Endothelial cell of umbilical vein (primary cell): ENCODE data around the gene TRDMT1. TPM values are rescaled to one million over a fixed set of nuclear protein-coding genes. Genes with fewer than 3 reads are reported as not detected.

ENCODE experiments used
- BruUV-seq: library from RNA; stranded (reverse); fragments of 400-500 nt; replicated peaks from 2 replicates; lab custom pipeline; 2021; lab: Mats Ljungman, UMichigan
- CTCF ChIA-PET: fragments of 300-600, 350-600 bp; sonication (Branson Sonifier 250); formaldehyde crosslinking; loops from one replicate; lab custom pipeline; 2021; ENCODE audit warnings: antibody characterized with exemption, inconsistent platforms; lab: Charles Lee
- POLR2A ChIA-PET: fragments of 300-600, 350-600 bp; sonication (Branson Sonifier 250); formaldehyde crosslinking; loops from one replicate; lab custom pipeline; 2021; ENCODE audit warnings: antibody characterized with exemption, inconsistent platforms; lab: Charles Lee
- DNase-seq: peaks from one replicate; pipeline ENCODE4 v3.0.0-alpha.2; 2011; ENCODE audit warnings: low read depth, low spot score
- FAIRE-seq: peaks from 2 replicates; lab custom pipeline; 2011; peaks lifted over from hg19 to GRCh38; lab: Jason Lieb, UNC
- H2AFZ ChIP-seq: 2 replicates; pipeline ENCODE4 v1.6.0; 2012; ENCODE audit warnings: low read depth, low read length, control low read depth, inconsistent platforms
- H3K27ac ChIP-seq: 2 replicates; pipeline ENCODE4 v1.5.1; 2011; ENCODE audit warnings: low read depth, mild to moderate bottlenecking, control low read depth, low read length, moderate library complexity; ENCODE audit not compliant: insufficient read depth
- H3K27me3 ChIP-seq, 2 experiments: 2 replicates each; pipeline versions ENCODE4 v1.6.0 to v1.6.1; 2011; ENCODE audit warnings: low read length in 2 of 2, mixed read lengths in 1 of 2; ENCODE audit not compliant: control insufficient read depth in 2 of 2, insufficient read depth in 2 of 2
- H3K36me3 ChIP-seq, 2 experiments: 2 replicates in 1 of 2; 3 replicates in 1 of 2; pipeline ENCODE4 v1.5.1; 2011; ENCODE audit warnings: low read length in 2 of 2, mild to moderate bottlenecking in 1 of 2, moderate library complexity in 1 of 2; ENCODE audit not compliant: control insufficient read depth in 2 of 2, insufficient read depth in 2 of 2; ENCODE audit errors: extremely low read depth in 1 of 2
- H3K4me1 ChIP-seq: 3 replicates; pipeline ENCODE4 v1.5.1; 2011; ENCODE audit warnings: mild to moderate bottlenecking, low read length; ENCODE audit not compliant: control insufficient read depth, insufficient read depth; ENCODE audit errors: extremely low read depth
- H3K4me2 ChIP-seq: 2 replicates; pipeline ENCODE4 v1.6.1; 2011; ENCODE audit warnings: low read length, control low read depth, mixed read lengths; ENCODE audit not compliant: insufficient read depth
- H3K4me3 ChIP-seq, 3 experiments: fragments of 200-600 bp in 1 of 3; sonication (generic), shearing (Covaris generic) in 1 of 3; replicated peaks in 1 of 3; 2 replicates each; pipeline ENCODE4 v1.5.1; 2011 to 2016; ENCODE audit warnings: control low read depth in 3 of 3, low read length in 3 of 3, mild to moderate bottlenecking in 2 of 3, inconsistent platforms in 1 of 3, low read depth in 1 of 3, moderate library complexity in 1 of 3; ENCODE audit not compliant: insufficient read depth in 1 of 3
- H3K79me2 ChIP-seq: 2 replicates; pipeline ENCODE4 v1.6.0; 2012; ENCODE audit warnings: low read length, inconsistent platforms; ENCODE audit not compliant: control insufficient read depth, insufficient read depth
- H3K9ac ChIP-seq: replicated peaks from 2 replicates; pipeline ENCODE3; 2011; ENCODE audit warnings: low read length, control low read depth; ENCODE audit not compliant: insufficient read depth; ENCODE audit errors: extremely low read depth
- H3K9me1 ChIP-seq: replicated peaks from 3 replicates; pipeline ENCODE4 v1.6.0; 2011; ENCODE audit warnings: mild to moderate bottlenecking, low read length; ENCODE audit not compliant: control insufficient read depth, insufficient read depth; ENCODE audit errors: extremely low read depth
- H3K9me3 ChIP-seq: replicated peaks from 2 replicates; pipeline ENCODE4 v1.5.1; 2012; ENCODE audit warnings: low read length, inconsistent platforms; ENCODE audit not compliant: control insufficient read depth, insufficient read depth
- H4K20me1 ChIP-seq: replicated peaks from 2 replicates; pipeline ENCODE3; 2011; ENCODE audit warnings: mild to moderate bottlenecking, low read length; ENCODE audit not compliant: control insufficient read depth, insufficient read depth; ENCODE audit errors: extremely low read depth
- EZH2 ChIP-seq: IDR thresholded peaks from 2 replicates; pipeline ENCODE4 v1.6.1; 2012; ENCODE audit warnings: borderline replicate concordance, low read depth, mild to moderate bottlenecking, moderate library complexity, low read length, inconsistent platforms; ENCODE audit not compliant: severe bottlenecking
- FOS ChIP-seq: IDR thresholded peaks from 2 replicates; pipeline ENCODE4 v1.6.1; 2011; ENCODE audit warnings: mild to moderate bottlenecking, low read length, moderate library complexity, borderline replicate concordance; ENCODE audit not compliant: insufficient read depth
- GATA2 ChIP-seq: IDR thresholded peaks from 2 replicates; pipeline ENCODE4 v1.7.0; 2011; ENCODE audit warnings: low read depth, mild to moderate bottlenecking, moderate library complexity, mixed read lengths, low read length; ENCODE audit not compliant: insufficient read length, insufficient read depth
- JUN ChIP-seq: IDR thresholded peaks from 2 replicates; pipeline ENCODE4 v1.6.1; 2011; ENCODE audit warnings: borderline replicate concordance, low read depth; ENCODE audit not compliant: insufficient read length, insufficient read depth
- MAX ChIP-seq: IDR thresholded peaks from 2 replicates; pipeline ENCODE4 v1.6.1; 2011; ENCODE audit not compliant: insufficient read depth, insufficient read length
- MYC ChIP-seq: IDR thresholded peaks from one replicate; pipeline ENCODE4 v1.6.1; 2011; ENCODE audit warnings: mild to moderate bottlenecking, low read depth, low read length
- POLR2A ChIP-seq: IDR thresholded peaks from 2 replicates; pipeline ENCODE4 v1.6.1; 2012; ENCODE audit warnings: low read depth, mild to moderate bottlenecking, control low read depth, low read length
- POLR2AphosphoS5 ChIP-seq: IDR thresholded peaks from 2 replicates; pipeline ENCODE4 v1.6.1; 2012; ENCODE audit warnings: low read depth, mild to moderate bottlenecking, control low read depth, low read length, moderate library complexity; ENCODE audit not compliant: insufficient read depth
- dilution Hi-C: fragments of 300-500 bp; cut with MboI; formaldehyde crosslinking; loops from one replicate; pipeline ENCODE4 v1.15.0; 2019; ENCODE audit warnings: low sequenced_read_pairs; ENCODE audit not compliant: extremely low pct_ligation_motif_present
- intact Hi-C: fragments of 100-400 bp; cut with micrococcal nuclease; formaldehyde crosslinking; loops from one replicate; pipeline ENCODE4 v1.10.0; 2022
- polyA plus RNA-seq, 4 experiments: library from polyadenylated mRNA; depleted of rRNA in 3 of 4; stranded (reverse) in 3 of 4; unstranded in 1 of 4; fragments of >200 nt; gene quantifications; 2 replicates each; pipeline versions ENCODE4 v1.2.1 to v1.2.3, GENCODE V29; 2011 to 2012; ENCODE audit warnings: missing spikeins in 1 of 4
- total RNA-seq: library from RNA; stranded (reverse); gene quantifications from 2 replicates; pipeline ENCODE4 v1.2.3, GENCODE V29; 2021
- TF ChIP-seq, protein P1 (sequence below), 2 donors: IDR thresholded peaks; 1 replicate in 1 of 2; 2 replicates in 1 of 2; pipeline ENCODE4 v1.5.1; 2011; ENCODE audit warnings: low read length in 2 of 2, mild to moderate bottlenecking in 2 of 2, moderate library complexity in 2 of 2, control low read depth in 1 of 2, inconsistent platforms in 1 of 2, low read depth in 1 of 2; ENCODE audit not compliant: insufficient read depth in 1 of 2; ENCODE audit errors: extremely low read depth in 1 of 2

TRDMT1 gene
- total and polyA plus RNA-seq, 2 donors (not counting 3 experiments of a cell fraction or from before 2014, with no cell fraction given) = 10.0 to 12.3 TPM

DNA sequence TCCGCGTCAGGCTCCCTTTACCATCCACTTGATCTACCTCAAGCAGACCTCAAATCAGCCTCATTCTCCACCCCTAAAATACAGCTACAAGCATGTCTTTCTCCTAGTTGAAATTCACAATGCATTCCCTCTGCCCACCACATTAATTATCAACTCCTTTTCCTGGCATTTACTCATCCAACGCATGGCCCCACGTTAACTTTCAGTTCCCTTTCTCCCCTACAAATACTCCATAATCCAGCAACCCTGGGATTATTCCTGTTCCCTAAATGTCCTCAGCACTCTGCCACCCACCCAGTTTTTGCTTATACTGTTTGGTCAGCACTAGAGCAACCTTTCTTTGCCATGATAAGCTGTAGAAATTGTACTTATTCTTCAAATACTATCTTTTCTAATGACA lies 20.9 kb upstream of the TRDMT1 start:
- H3K79me2 ChIP-seq = peaks cover 2% of the 10 kb centered on the region
- H3K36me3 ChIP-seq = no peaks in the 10 kb centered on the region
- no peaks in the 10 kb centered on the region for H3K9me1 ChIP-seq
- dilution Hi-C loops = no loop called here
- H3K27me3 ChIP-seq = no peaks in the 10 kb centered on the region
- DNase-seq (no peak), FAIRE-seq (no peak)
- H3K4me3 ChIP-seq = no peak overlapping the region
- H2AFZ ChIP-seq = no peak overlapping the region
- no peak overlapping the region for H3K9ac ChIP-seq
- H3K4me2 ChIP-seq = no peak overlapping the region
- peaks cover 5% of the 10 kb centered on the region for H3K4me1 ChIP-seq
- TF ChIP-seq EZH2 (no peak), POLR2AphosphoS5 (no peak), JUN (no peak), FOS (no peak), POLR2A (no peak), GATA2 (no peak), MYC (no peak), MAX (no peak)
- TF ChIP-seq, protein P1, sequence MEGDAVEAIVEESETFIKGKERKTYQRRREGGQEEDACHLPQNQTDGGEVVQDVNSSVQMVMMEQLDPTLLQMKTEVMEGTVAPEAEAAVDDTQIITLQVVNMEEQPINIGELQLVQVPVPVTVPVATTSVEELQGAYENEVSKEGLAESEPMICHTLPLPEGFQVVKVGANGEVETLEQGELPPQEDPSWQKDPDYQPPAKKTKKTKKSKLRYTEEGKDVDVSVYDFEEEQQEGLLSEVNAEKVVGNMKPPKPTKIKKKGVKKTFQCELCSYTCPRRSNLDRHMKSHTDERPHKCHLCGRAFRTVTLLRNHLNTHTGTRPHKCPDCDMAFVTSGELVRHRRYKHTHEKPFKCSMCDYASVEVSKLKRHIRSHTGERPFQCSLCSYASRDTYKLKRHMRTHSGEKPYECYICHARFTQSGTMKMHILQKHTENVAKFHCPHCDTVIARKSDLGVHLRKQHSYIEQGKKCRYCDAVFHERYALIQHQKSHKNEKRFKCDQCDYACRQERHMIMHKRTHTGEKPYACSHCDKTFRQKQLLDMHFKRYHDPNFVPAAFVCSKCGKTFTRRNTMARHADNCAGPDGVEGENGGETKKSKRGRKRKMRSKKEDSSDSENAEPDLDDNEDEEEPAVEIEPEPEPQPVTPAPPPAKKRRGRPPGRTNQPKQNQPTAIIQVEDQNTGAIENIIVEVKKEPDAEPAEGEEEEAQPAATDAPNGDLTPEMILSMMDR (IDR thresholded peaks at IDR 0.05; ENCODE audit: extremely low read depth in 1 of 2, insufficient read depth in 1 of 2, low read depth in 1 of 2, low read length in 2 of 2) = no peak
- intact Hi-C loops = no loop called here
- H3K9me3 ChIP-seq = no peaks in the 10 kb centered on the region
- H3K27ac ChIP-seq = no peak overlapping the region
- CTCF ChIA-PET = interaction anchor here (1.0 kb wide), 1 partner anchor 11 kb away, joined by 4 read pairs; no protein-coding TSS in a partner anchor
- no TSS peak for BruUV-seq
- no peaks in the 10 kb centered on the region for H4K20me1 ChIP-seq
- POLR2A ChIA-PET = interaction anchor here (0.7 kb wide), 1 partner anchor 227 kb away, joined by 5 read pairs; no protein-coding TSS in a partner anchor
